PC-3 (cell line): ENCODE measurements around the gene LAMA2. TPM values are rescaled to one million over a fixed set of nuclear protein-coding genes. Genes with fewer than 3 reads are reported as not detected.

Experiments
- ATAC-seq: fragments of 200-7000 bp; cut with Tn5 transposase; 2 replicates; pipeline ENCODE4 v1.9.1; 2020; ENCODE audit warnings: mild to moderate bottlenecking, moderate library complexity
- BruUV-seq: library from RNA; stranded (reverse); fragments of 400-500 nt; replicated peaks from 2 replicates; lab custom pipeline; 2021; lab: Mats Ljungman, UMichigan
- CTCF ChIA-PET: fragments of 300-600 bp; sonication (Branson Sonifier 250); formaldehyde crosslinking; loops from one replicate; lab custom pipeline; 2022; ENCODE audit warnings: antibody characterized with exemption; lab: Charles Lee
- POLR2A ChIA-PET: fragments of 300-600 bp; sonication (Branson Sonifier 250); formaldehyde crosslinking; loops from one replicate; lab custom pipeline; 2022; ENCODE audit warnings: antibody characterized with exemption; ENCODE audit not compliant: unreplicated experiment; lab: Charles Lee
- DNase-seq: peaks from one replicate; pipeline ENCODE4 v3.0.0-alpha.2; 2015
- H2AFZ ChIP-seq: fragments of 300-600 bp; sonication (generic); 2 replicates; pipeline ENCODE4 v1.6.0; 2016; ENCODE audit warnings: antibody characterized with exemption, low read length
- H3F3A ChIP-seq: fragments of 300-600 bp; sonication (generic); one replicate; pipeline ENCODE4 v1.6.0; 2017; ENCODE audit warnings: antibody characterized with exemption, low read length, control low read depth, mild to moderate bottlenecking; ENCODE audit not compliant: unreplicated experiment
- H3K27ac ChIP-seq: fragments of 300-600 bp; sonication (generic); 2 replicates; pipeline ENCODE4 v1.5.1; 2016; ENCODE audit warnings: mild to moderate bottlenecking, low read length
- H3K27me3 ChIP-seq: fragments of 300-600 bp; sonication (generic); 2 replicates; pipeline ENCODE4 v1.6.1; 2016; ENCODE audit warnings: low read length, mixed read lengths
- H3K36me3 ChIP-seq: fragments of 300-600 bp; sonication (generic); 2 replicates; pipeline ENCODE4 v1.6.1; 2016; ENCODE audit warnings: low read depth, mixed run types, low read length, mixed read lengths
- H3K4me1 ChIP-seq: fragments of 300-600 bp; sonication (generic); 2 replicates; pipeline ENCODE4 v1.5.1; 2016; ENCODE audit warnings: low read length; ENCODE audit not compliant: insufficient read depth
- H3K4me2 ChIP-seq: fragments of 300-600 bp; sonication (generic); 2 replicates; pipeline ENCODE4 v1.6.0; 2016; ENCODE audit warnings: low read length
- H3K4me3 ChIP-seq: fragments of 300-600 bp; sonication (generic); 2 replicates; pipeline ENCODE4 v1.5.1; 2016; ENCODE audit warnings: mild to moderate bottlenecking, low read length, mixed read lengths
- H3K79me2 ChIP-seq: fragments of 300-600 bp; sonication (generic); 2 replicates; pipeline ENCODE4 v1.6.1; 2017; ENCODE audit warnings: low read length, mixed read lengths
- H3K9ac ChIP-seq: fragments of 300-600 bp; sonication (generic); 2 replicates; pipeline ENCODE4 v1.6.0; 2016; ENCODE audit warnings: mild to moderate bottlenecking, low read length
- H3K9me2 ChIP-seq: fragments of 300-600 bp; sonication (generic); replicated peaks from 2 replicates; pipeline ENCODE4 v1.6.1; 2016; ENCODE audit warnings: mixed run types, low read length, mixed read lengths
- H3K9me3 ChIP-seq: fragments of 300-600 bp; sonication (generic); 2 replicates; pipeline ENCODE4 v1.6.1; 2016; ENCODE audit warnings: low read length, mixed read lengths
- H4K20me1 ChIP-seq: fragments of 300-600 bp; sonication (generic); 2 replicates; pipeline ENCODE4 v1.6.1; 2016; ENCODE audit warnings: low read length, mixed read lengths
- CTCF ChIP-seq: fragments of 300-600 bp; sonication (generic); conservative IDR thresholded peaks from 2 replicates; pipeline ENCODE4 v1.5.1; 2017; ENCODE audit warnings: antibody characterized with exemption, low read depth, mild to moderate bottlenecking, low read length
- EZH2 ChIP-seq: fragments of 300-600 bp; sonication (generic); IDR thresholded peaks from one replicate; pipeline ENCODE4 v1.6.1; 2017; ENCODE audit warnings: antibody characterized with exemption, mild to moderate bottlenecking, low read length; ENCODE audit not compliant: unreplicated experiment
- EZH2phosphoT487 ChIP-seq: fragments of 300-600 bp; sonication (generic); IDR thresholded peaks from 2 replicates; pipeline ENCODE4 v1.6.1; 2018; ENCODE audit warnings: mild to moderate bottlenecking, antibody characterized with exemption, low read length, borderline replicate concordance
- intact Hi-C: fragments of 100-400 bp; cut with micrococcal nuclease; formaldehyde crosslinking; loops from 2 replicates; pipeline ENCODE4 v1.9.0; 2023
- total RNA-seq: library from RNA; depleted of rRNA; stranded (reverse); fragments of >200 nt; gene quantifications from 2 replicates; pipeline ENCODE4 v1.2.3, GENCODE V29; 2014

The LAMA2 gene
- total RNA-seq, 1 experiment from 2014 or later = 0.22 TPM

DNA sequence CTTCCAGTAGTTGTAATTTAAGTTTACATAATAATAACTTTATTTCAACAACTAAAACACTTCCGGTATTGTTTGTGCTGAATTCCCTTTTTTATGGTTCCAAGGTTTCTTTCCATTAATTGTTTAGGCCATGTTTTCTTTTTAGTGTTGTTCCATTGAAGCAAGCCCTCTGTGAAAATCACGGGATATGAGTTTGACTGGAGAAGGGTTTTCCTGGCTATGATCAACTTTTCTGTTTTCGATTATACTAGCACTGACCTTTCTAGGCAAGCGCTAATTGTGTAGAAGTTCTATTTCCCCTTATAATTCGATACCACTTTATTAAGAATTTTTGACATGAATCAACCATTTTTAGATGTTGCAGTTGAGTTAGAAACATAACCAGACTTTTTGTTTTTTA is 2.4 kb downstream of the LAMA2 start:
- Histone ChIP-seq H2AFZ (no peak overlapping the region), H3K27me3 (no peaks in the 10 kb centered on the region), H3K9me2 (no peaks in the 10 kb centered on the region), H3K9me3 (no peaks in the 10 kb centered on the region), H3K4me2 (no peak overlapping the region), H3K79me2 (no peaks in the 10 kb centered on the region), H3K36me3 (no peaks in the 10 kb centered on the region), H3F3A (no peaks in the 10 kb centered on the region), H4K20me1 (no peaks in the 10 kb centered on the region), H3K27ac (no peak overlapping the region), H3K9ac (no peak overlapping the region), H3K4me1 (no peaks in the 10 kb centered on the region), H3K4me3 (no peak overlapping the region)
- DNase-seq (no peak), ATAC-seq (no peak)
- TF ChIP-seq EZH2phosphoT487 = no peak
- CTCF ChIA-PET = no interaction called here
- no TSS peak for BruUV-seq
- POLR2A ChIA-PET = no interaction called here
- intact Hi-C loops = no loop called here

- H3K79me2 ChIP-seq = no peaks in the 10 kb centered on the region
- no peak overlapping the region for H2AFZ ChIP-seq
- intact Hi-C loops = no loop called here
- no peaks in the 10 kb centered on the region for H3K4me1 ChIP-seq
- H3K9ac ChIP-seq = no peak overlapping the region
- TF ChIP-seq CTCF = no peak
- no peak for TF ChIP-seq EZH2
- TF ChIP-seq EZH2phosphoT487 = no peak
- ChIA-PET CTCF (no interaction called here), POLR2A (no interaction called here)
- H3K9me2 ChIP-seq = no peaks in the 10 kb centered on the region
- BruUV-seq = no TSS peak
- no peak overlapping the region for H3K4me2 ChIP-seq
- no peak overlapping the region for H3K27ac ChIP-seq
- DNase-seq = no peak
- no peaks in the 10 kb centered on the region for H3K27me3 ChIP-seq
- H3K9me3 ChIP-seq = no peaks in the 10 kb centered on the region
- H3K4me3 ChIP-seq = no peak overlapping the region
- H4K20me1 ChIP-seq = no peaks in the 10 kb centered on the region
- no peaks in the 10 kb centered on the region for H3F3A ChIP-seq
- ATAC-seq = no peak
- no peaks in the 10 kb centered on the region for H3K36me3 ChIP-seq
These were observed 3.8 kb downstream of the LAMA2 start for GRCh38 chr6:128886706-128887105.

GRCh38 chr6:128888444-128889175 is 5.7 kb downstream of the LAMA2 start:
- no peaks in the 10 kb centered on the region for H4K20me1 ChIP-seq
- H3K4me3 ChIP-seq = no peak overlapping the region
- no peak overlapping the region for H3K27ac ChIP-seq
- no peaks in the 10 kb centered on the region for H3K4me1 ChIP-seq
- no peak for TF ChIP-seq CTCF
- TF ChIP-seq EZH2 = no peak
- no peak for TF ChIP-seq EZH2phosphoT487
- no peak overlapping the region for H3K9ac ChIP-seq
- H3K27me3 ChIP-seq = no peaks in the 10 kb centered on the region
- DNase-seq (no peak), ATAC-seq (no peak)
- no peak overlapping the region for H2AFZ ChIP-seq
- no peaks in the 10 kb centered on the region for H3K9me3 ChIP-seq
- no peak overlapping the region for H3K4me2 ChIP-seq
- intact Hi-C loops = no loop called here
- H3F3A ChIP-seq = no peaks in the 10 kb centered on the region
- no TSS peak for BruUV-seq
- H3K9me2 ChIP-seq = no peaks in the 10 kb centered on the region
- H3K79me2 ChIP-seq = no peaks in the 10 kb centered on the region
- ChIA-PET CTCF (no interaction called here), POLR2A (interaction anchor here (0.6 kb wide), 1 partner anchor 610 kb away, joined by 9 read pairs; no protein-coding TSS in a partner anchor)
- no peaks in the 10 kb centered on the region for H3K36me3 ChIP-seq
